ENCODE results near the gene WIPF3. TPM values are rescaled to one million over a fixed set of nuclear protein-coding genes. Genes with fewer than 3 reads are reported as not detected.

The WIPF3 gene
- total RNA-seq, 1 experiment from 2014 or later = 0.26 TPM

Other genes starting within 250 kb of the WIPF3 start
- 64.9 and 71.6 TPM in 2 replicates for gene PRR15, start 242.7 kb upstream of the WIPF3 start, total RNA-seq (2021)
- gene SCRN1, start 183.3 kb downstream of the WIPF3 start, total RNA-seq (2021) = 94.4 and 97.5 TPM in 2 replicates
- gene FKBP14, start 220.2 kb downstream of the WIPF3 start, total RNA-seq (2021) = 29.8 and 29.9 TPM in 2 replicates
- gene PLEKHA8, start 221.9 kb downstream of the WIPF3 start, total RNA-seq (2021) = 23.0 and 29.6 TPM in 2 replicates